ENCODE measurements around the gene INTS11.
"Not testable (repeated sequence)": the region's sequence is repeated elsewhere in the genome, so short reads cannot be mapped to it uniquely, and the experiment has no call there.

Gene INTS11

DNA sequence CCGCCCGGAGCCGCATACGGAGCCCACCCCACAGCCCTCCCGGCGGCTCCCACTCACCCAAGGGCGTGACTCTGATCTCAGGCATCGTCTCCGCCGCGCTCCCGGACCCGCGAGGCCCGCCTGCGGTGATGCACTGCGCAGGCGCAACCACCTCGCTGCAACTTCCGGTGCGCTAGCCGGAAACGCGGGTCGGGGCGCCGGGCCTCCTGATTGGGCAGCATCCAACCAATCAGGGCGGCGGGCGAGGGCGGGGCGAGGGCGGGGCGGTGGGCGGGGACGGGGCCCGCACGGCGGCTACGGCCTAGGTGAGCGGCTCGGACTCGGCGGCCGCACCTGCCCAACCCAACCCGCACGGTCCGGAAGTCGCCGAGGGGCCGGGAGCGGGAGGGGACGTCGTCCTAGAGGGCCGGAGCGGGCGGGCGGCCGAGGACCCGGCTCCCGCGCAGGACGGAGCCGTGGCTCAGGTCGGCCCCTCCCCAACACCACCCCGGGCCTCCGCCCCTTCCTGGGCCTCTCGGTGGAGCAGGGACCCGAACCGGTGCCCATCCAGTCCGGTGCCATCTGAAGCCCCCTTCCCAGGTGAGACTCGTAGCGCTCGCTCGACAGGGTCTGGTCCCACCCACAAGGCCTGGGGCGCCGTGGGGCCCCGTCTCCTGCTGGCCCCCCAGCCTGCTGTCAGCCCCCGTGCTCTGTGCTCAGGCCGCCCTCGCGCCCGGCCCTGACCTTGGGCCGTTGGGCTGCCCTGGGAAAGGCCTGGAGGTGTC lies at the start of gene INTS11, which contains the start of gene CPTP:
Gene INTS11, minus strand, starts transcription at position 137 of the 764 bp plus-strand sequence. Its CDS starts 52 bp downstream, at position 85.
Gene CPTP, plus strand, starts transcription at position 279 of the 764 bp plus-strand sequence. CDS start 2,109 bp downstream, outside the sequence.
- DNase-seq (ENCODE audit: low read depth in 3 of 3): peak; percentile 94 to 96 (median 95)

DNA sequence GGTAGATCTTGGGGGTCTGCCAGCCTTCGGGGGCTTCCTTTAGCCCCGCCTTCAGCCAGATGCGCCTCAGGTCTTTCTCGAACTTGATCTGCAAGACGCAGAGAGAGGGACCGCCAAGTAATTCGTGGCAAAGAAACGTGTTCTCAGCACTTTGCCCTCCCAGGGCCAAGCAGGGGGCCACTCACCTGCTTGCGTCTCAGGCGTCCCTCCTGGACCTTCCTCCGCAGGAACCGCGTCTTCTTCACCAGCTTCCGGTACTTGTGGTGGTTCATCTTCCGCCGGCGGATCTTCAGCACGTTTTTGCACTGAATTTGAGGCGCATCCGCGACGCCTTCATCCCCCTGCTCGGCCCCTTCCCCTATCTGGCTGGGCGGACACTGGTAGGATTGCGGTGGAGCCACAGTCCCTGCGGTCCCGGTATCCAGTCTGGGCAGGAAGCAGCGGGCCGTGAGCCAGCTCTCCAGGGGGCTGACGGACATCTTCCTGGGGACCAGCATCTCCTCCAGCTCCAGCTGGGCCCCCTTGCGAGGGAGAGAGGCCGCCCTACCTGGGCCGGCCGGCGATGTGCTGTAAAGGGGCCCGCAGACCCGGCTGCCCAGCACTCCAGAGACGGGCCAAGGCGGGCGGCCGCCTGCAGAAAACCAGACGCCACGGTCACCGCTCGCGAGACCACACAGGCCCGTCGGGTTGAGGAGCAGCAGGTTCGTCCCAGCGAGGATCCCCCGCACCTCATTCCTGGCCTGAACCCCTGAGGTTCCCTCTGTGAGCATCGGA lies 49.5 kb upstream of the INTS11 start:
- DNase-seq (ENCODE audit: low read depth in 3 of 3): no peak

DNA sequence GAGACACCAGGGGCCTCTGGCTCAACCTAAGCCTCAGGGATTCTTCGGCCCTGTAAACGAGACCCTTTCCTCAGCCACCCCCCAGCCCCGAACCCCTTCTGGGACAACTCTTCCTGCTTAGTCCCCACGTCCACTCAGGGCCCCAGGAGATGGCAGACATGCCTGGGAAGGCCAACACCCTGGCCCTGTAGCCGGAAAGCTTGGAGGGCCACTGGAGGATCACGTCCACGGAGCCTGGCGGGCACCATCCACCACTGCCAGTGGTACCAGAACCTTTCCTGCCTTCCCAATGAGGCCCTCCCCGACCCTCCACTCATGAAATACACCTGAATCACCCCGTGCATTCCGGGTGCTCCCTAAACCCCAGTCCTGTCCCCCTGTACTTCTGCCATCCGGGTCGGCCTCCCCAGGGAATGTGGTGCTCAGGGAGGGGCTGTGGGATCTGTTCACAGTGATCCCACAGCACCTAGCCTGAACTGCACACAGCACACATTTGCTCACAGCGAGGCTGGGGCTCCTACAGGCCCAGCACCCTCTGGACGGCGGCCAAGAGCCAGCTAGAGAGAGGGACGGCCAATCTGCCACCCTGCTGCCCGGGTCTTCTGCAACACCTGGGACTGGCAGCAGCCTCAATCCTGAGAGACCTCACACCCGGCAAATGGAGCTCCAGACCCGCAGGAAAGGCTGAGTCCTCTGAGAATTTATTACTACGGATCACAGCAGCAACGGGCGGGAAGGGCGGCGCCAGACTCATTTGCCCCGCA lies 48.8 kb upstream of the INTS11 start:
- DNase-seq (ENCODE audit: low read depth in 3 of 3): no peak

DNA sequence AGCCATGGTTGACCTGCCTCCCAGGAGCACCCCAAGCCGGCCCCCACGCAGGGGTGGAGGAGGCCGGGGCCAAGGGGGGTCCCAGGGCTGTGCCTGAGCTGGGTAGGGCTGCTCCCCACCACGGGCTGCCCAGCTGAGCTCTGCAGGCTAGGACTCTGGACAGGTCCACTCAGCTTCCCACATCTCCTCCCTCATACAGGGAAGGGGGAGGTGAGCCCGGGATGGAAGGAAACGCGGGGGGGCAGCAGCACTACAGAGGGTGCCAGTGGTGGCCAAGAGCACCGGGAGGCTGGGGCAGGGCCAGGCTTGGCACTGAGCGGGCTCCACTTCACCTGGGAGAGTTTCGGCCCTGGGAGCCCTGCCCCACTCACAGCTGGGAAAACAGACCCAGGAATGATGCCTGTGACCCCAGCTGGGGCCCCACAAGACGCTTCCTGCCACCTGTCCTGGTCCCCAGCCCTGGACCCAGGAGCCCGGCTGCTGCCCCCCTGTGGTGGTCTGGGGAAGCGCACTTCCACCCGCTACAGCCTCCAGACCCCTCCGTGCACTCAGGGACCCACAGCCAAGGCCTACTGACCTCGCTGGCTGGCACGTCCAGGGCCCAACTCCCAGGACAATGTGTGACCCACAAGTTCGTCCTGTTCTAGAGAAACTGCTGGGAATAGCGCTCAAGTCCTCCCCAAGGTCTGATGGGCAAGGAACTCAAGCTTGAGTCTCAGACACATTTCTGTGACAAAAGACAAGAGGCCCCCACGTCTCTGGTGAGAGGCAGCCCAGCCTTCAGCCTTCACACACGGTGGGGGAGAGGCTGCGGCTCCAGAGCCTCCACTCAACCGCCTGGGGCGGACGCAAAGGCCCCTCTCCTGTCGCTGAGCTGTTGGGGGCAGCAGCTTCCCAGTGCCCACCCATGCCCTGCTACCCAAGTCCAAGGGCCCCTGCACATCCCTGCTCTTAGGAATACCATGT lies 47.6 kb upstream of the INTS11 start:
- peak; percentile 60 to 78 (median 61) for DNase-seq (ENCODE audit: low read depth in 3 of 3)

DNA sequence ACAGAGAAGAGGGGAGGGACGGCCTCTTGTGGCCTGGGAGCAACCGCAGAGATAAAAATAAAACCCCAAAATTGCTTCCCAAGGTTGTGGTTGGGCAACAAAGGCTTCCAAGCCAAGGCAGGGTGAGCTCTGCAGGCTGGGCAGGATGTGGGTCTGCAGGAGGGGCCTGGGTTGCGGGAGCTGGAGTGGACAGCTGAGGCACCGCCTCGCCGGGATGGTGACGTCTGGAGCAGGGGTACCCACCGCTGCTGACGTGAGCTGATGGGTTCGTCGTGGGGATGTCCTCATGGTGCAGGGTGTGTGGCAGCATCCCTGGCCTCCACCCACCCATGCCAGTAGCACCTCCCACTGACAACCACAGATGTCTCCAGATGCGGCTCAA lies 46.9 kb upstream of the INTS11 start:
- peak in 1 of 3 experiments; percentile 24 for DNase-seq (ENCODE audit: low read depth in 3 of 3)

DNA sequence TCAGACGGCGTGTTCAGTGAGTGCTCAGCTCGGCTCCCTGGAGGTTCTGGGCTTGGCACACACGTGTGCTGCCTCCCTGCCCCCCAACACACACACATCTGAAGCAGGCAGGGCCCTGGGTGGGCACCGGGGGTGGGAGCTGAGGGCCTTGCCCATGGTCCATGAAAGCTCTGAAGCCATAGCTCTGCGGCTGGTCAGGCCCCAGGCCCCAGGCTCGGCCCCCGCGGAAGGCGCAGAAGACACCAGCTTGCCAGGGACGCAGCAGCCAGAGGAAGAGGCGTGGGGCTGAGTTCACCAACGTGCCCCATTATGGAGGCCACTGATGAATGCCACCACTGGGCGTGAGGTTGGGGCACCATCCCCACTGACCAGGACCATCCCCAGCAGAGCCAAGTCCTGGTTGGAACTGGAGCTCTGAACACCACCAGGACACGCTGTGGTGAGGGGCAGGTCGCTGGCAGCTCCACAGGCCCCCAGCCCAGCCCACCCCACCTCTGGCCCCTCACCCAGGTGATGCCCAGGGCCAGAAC lies 46.4 kb upstream of the INTS11 start:
- no peak for DNase-seq (ENCODE audit: low read depth in 3 of 3)

DNA sequence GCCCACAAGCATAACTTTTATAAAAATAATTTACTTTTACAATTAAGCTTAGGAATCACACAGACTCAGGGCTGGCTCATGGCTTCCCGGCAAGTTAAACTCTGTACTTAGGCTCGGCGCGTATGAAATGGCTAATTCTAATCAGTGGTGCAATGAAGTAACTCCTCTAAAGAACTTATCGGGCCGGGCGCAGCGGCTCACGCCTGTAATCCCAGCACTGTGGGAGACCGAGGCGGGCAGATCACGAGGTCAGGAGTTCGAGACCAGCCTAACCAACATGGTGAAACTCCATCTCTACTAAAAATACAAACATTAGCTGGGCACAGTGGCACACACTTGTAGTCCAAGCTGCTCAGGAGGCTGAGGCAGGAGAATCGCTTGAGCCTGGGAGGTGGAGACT lies 45.6 kb upstream of the INTS11 start:
- not testable (repeated sequence) for DNase-seq (ENCODE audit: low read depth in 3 of 3)

DNA sequence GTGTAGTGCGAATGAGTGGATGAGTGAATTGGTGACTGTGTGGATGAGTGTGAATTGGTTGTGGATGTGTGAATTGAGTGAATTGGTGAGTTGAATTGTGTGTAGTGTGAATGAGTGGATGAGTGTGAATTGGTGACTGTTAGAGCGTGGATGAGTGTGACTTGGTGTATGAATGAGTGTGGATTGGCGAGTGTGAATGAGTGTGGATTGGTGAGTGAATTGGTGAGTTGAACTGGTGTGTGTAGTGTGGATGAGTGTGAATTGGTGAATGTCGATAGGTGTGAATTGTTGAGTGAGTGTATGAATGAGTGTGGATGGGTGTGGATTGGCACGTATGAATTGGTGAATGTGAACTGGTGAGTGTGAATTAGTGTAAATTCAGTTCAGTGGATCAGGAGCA lies 42.9 kb upstream of the INTS11 start:
- DNase-seq (ENCODE audit: low read depth in 3 of 3): no peak

DNA sequence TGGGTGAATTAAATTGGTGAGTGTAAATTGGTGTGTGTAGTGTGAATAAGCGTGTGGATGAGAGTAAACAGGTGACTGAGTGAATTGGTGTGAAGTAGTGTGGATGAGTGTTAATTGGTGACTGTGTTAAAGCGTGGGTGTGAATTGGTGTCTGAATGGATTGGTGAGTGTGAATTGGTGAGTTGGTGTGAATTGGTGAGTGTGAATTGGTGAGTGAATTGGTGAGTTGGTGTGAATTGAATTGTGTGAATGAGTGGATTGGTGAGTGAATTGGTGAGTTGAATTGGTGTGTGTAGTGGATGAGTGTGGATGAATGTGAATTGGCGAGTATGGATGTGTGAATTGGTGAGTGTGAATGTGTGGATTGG lies 42.2 kb upstream of the INTS11 start:
- DNase-seq (ENCODE audit: low read depth in 3 of 3): no peak

DNA sequence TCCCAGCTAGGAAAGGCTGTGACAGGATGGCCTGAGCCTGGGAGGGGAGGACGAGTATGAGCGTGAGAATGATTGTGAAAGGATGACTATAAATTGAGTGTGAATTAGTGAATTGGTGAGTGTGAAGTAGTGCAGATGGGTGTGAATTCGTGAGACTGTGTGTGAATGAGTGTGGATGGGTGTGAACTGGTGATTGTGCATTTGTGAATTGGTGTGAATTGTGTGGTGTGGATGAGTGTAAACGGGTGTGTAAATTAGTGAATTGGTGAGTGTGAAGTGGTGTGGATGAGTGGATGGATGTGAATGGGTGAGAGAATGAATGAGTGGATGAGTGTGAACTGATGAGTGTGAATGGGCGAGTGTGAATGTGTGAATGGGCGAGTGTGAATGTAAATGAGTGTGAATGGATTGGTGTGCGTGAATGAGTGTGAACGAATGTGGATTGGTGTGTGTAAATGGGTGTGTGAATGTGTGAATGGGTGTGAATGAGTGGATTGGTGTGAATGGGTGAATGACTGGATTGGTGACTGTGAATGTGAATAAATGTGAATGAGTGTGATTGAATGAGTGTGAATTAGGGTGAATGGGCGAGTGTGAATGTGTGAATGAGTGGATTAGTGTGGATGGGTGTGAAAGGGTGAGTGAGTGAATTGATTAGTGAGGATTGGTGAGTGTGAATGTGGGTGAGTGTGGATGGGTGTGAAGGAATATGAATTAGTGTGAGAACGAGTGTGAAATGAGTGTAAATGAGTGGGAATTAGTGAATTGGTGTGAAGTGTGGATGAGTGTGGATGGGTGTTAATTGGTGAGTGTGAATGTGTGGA lies 41.6 kb upstream of the INTS11 start:
- no peak for DNase-seq (ENCODE audit: low read depth in 3 of 3)

DNA sequence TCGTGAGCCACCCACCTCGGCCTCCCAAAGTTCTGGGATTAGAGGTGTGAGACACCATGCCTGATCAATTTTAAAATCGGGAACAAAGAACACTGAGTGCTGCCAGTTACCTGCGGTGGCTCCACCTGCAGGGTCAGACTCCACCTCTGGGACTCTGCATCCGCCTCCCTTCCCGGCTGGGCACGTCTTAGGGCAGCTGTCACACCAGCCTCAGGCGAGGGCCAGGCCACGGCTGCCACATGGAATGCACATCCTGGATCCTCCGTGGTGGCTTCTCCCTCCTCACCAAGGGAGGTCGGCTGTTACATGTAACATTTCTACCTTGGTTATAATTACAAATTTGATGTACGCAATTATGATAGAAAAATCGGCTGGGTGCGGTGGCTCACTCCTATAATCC lies 39.8 kb upstream of the INTS11 start:
- DNase-seq (ENCODE audit: low read depth in 3 of 3): no peak

DNA sequence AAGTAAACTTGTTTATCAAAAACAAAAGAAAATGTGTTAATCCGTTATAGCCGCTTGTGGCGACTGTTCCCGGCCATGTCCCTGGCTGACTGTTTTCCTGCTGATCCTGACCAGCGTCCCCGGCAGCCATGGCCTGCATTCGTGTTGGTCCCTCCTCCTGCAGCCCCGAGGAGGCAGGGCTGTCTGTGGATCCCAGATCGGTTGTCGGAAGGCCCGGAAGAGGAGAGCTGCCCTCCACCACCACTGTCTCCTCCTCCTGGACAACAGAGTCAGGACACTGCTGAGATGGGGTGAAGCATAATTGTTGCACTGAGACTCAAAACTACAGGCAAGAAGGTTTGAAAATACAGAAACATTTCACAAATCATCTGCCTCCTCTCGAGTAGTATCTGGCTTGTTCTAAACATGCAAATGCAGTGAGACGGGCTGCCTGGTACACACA lies 37.5 kb upstream of the INTS11 start:
- no peak for DNase-seq (ENCODE audit: low read depth in 3 of 3)

DNA sequence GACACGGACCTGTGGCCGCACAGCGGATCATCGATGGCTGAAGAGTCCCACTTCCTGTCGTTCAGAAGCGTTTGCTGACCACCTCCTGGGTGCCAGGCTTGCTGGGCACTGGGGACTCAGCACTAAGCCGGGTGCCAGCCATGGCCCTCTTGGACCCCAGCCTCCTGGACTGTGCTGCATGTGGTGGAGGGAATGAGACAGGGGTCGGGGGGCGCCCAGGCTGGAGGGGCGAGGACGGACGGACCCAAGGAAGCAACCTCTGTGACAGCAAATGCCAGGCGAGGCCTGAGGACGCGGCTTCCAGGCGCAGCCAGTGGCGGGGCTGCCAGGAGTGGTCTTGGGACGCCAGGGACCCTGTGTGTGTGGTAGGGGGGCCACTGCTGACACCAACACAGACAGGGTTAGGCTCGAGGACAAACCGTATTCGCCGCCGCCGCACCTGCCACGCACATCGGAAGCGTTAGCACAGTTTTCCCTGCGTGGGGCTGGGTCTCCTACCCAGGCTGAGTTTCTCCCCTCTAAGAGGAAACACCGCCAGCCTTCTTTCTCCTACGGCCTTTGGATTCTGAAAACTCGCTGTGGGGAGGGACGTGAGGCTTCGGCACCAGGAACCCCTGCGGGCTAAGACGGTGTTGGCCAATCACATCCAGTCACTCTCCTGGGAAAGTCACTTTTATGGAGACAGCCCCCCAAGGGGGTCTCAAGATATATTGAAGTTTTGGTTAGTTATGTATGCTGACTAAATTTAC lies 36.9 kb upstream of the INTS11 start:
- no peak for DNase-seq (ENCODE audit: low read depth in 3 of 3)

DNA sequence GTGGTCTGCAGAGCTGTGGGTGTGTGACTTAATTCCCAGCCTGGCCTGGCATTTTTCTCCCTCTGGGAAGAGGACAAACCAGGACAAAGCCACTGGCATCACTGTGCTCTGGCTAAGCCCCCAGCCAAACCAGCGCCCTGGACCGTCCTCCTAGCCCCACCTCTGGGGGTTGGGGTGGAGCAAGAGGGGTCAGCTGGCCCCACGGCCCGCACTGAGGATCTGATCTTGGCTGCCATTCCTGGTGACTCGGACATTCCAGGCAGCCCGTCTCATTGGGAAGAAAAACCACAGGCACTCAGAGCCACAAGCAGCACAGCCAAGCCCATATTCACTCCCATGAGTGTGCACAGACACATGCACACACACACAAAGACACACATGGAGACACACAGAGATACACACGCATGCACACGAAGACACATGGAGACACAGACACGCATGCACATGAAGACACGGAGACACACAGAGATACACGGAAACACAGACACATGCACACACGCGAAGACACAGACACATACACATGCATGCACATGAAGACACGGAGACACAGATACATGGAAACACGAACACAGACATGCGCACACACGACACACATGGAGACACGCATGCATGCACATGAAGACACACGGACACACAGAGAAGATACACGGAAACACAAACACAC lies 36.2 kb upstream of the INTS11 start:
- no peak for DNase-seq (ENCODE audit: low read depth in 3 of 3)

DNA sequence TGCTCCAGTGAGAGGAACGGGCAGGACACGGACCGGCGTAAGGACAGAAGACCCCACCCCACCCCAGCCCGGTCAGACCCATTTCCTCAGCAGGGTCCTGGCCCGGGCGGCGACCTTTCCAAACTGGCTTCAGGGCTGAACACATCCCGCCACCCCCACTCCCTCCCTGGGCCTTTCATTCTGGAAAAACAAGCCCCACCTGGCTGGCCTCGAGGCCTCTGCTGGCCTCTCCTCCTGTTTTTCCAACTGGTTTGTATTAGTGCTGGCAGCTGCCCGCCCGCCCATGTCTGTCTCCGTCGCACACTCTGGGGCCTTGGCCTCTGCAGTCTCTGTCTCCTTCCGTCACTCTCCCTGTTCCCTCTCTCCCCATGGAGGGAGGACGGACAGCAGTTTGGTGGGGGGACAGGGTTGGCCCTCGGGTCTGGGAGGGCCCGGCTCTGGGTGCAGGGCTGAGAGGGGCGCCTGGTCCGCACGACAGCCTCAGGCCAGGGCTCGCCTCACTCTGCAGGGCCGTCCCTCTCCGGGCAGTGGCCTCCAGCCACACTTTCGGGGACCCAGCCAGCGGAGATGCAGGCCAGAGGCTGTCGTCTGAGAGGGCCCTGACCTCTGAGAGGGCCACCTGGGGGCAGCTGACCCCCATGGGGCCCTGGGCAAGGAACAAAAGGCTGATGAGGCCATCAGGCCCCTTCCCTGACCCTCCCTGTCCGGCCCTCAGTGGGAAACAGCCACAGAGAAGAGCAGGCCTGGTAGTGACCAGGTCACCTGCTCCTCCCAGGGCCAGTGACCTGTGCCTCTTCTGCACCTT lies 35.4 kb upstream of the INTS11 start:
- no peak for DNase-seq (ENCODE audit: low read depth in 3 of 3)

DNA sequence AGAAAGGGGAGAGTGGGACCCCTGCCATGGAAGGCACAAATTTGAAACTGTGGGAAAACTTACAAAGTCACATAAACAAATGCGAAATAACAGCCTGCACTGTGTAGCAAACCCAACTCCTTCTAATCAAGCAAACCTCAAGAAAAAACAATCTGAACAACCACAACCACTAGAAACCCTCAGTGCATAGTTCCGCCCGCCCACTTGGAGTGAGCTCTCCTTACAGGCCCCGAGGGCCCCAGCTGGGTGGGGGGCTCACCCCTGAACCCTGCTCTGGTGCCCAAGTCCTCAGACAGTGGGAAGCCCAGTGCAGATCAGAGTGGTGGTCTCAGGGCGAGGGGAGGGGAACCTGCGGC lies 34.8 kb upstream of the INTS11 start:
- DNase-seq (ENCODE audit: low read depth in 3 of 3): no peak

DNA sequence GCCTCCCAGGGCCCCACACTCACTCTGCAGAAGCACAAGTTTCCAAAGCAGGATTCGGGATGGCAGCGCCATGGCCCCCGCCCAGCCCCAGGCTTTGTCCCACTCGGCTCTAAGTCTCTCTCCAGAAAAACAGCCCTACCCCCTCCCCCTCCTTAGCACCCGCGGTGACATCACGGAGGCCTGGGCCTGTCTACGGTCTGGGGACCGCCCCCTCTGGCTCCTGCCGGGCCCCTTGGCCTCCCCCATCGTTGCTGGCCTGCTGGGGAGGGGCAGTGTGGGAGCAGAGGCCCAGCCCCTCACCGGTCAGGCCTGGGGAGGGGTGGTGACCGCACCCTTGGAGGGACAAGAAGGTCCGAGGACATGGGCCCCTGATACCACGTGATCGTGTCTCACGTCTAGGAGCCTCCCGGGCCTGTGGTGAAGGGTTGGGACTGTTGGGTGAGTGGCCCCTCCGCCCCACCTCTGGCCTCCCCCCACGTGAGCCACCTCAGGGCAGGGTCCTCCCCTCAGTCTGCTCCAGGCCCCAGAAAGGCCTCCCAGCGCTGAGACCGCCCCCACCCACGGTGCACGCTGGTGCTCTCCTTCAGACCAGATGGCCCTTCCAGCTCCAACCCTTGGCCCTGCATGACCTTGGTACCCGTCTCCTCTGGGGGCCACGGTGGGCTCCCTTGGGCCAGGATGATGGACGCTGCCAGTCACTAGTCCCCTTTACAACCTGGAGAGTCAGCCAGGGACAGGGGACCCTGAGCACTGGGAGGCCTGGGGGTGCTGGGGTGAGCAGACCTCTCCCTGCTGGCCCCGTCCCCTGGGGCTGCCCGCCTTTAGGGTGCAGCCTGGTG lies 34.2 kb upstream of the INTS11 start, which contains the start of gene MXRA8:
Gene MXRA8, minus strand, starts transcription at position 123 of the 839 bp plus-strand sequence. Its CDS starts 51 bp downstream, at position 72.
- no peak for DNase-seq (ENCODE audit: low read depth in 3 of 3)

Data from stimulated activated CD4-positive, alpha-beta T cell treated with anti-CD3 and anti-CD28 coated beads, TNF-alpha, amount 100 ng/mL, for 24 hours (primary cell).